Measurements from ENCODE around the gene OR52A5.
"Not testable (repeated sequence)": the region's sequence is repeated elsewhere in the genome, so short reads cannot be mapped to it uniquely, and the experiment has no call there.

The OR52A5 gene

GRCh38 chr11:5137996-5138395, at the start of gene OR52A5:
OR52A5 (minus strand) TSS chr11:5138356; CDS start chr11:5132642, 5,714 bp downstream.
- TF ChIP-seq CTCF (IDR thresholded peaks at IDR 0.05; ENCODE audit: low read length, missing control alignments), result no peak
- H3K4me3 ChIP-seq (replicated peaks; ENCODE audit: low read depth, low read length), result no peak within 1 kb of the TSS
- DNase-seq (ENCODE audit: low read depth), result no peak

GRCh38 chr11:5178046-5178837, 40.1 kb upstream of the OR52A5 start:
- DNase-seq (ENCODE audit: low read depth), result no peak
- H3K4me3 ChIP-seq (replicated peaks; ENCODE audit: low read depth, low read length), result no peak overlapping the region
- no peak for TF ChIP-seq CTCF (IDR thresholded peaks at IDR 0.05; ENCODE audit: low read length, missing control alignments)

GRCh38 chr11:5174934-5175333, 36.8 kb upstream of the OR52A5 start:
- DNase-seq (ENCODE audit: low read depth), result no peak
- no peak overlapping the region for H3K4me3 ChIP-seq (replicated peaks; ENCODE audit: low read depth, low read length)
- no peak for TF ChIP-seq CTCF (IDR thresholded peaks at IDR 0.05; ENCODE audit: low read length, missing control alignments)

- no peak for TF ChIP-seq CTCF (IDR thresholded peaks at IDR 0.05; ENCODE audit: low read length, missing control alignments)
- no peak overlapping the region for H3K4me3 ChIP-seq (replicated peaks; ENCODE audit: low read depth, low read length)
- no peak for DNase-seq (ENCODE audit: low read depth)
These were observed 33.7 kb upstream of the OR52A5 start for GRCh38 chr11:5171856-5172255.

GRCh38 chr11:5165898-5166297, 27.7 kb upstream of the OR52A5 start:
- not testable (repeated sequence) for H3K4me3 ChIP-seq (replicated peaks; ENCODE audit: low read depth, low read length); DNase-seq (ENCODE audit: low read depth)

- H3K4me3 ChIP-seq (replicated peaks; ENCODE audit: low read depth, low read length); DNase-seq (ENCODE audit: low read depth): not testable (repeated sequence)
These were observed 26.7 kb upstream of the OR52A5 start for GRCh38 chr11:5164807-5165206.

- not testable (repeated sequence) for H3K4me3 ChIP-seq (replicated peaks; ENCODE audit: low read depth, low read length); DNase-seq (ENCODE audit: low read depth)
These were observed 22.9 kb upstream of the OR52A5 start for GRCh38 chr11:5161045-5161444.

- DNase-seq (ENCODE audit: low read depth); H3K4me3 ChIP-seq (replicated peaks; ENCODE audit: low read depth, low read length): not testable (repeated sequence)
These were observed 22.1 kb upstream of the OR52A5 start for GRCh38 chr11:5160217-5160616.

- H3K4me3 ChIP-seq (replicated peaks; ENCODE audit: low read depth, low read length), result no peak overlapping the region
- TF ChIP-seq CTCF (IDR thresholded peaks at IDR 0.05; ENCODE audit: low read length, missing control alignments), result no peak
- no peak for DNase-seq (ENCODE audit: low read depth)
These were observed 21.6 kb upstream of the OR52A5 start for GRCh38 chr11:5159806-5160205.

All from fibroblast of pulmonary artery (primary cell).